Stimulated activated CD8-positive, alpha-beta memory T cell treated with anti-CD3 and anti-CD28 coated beads, Interleukin-7, amount 100 ng/mL, for 24 hours (primary cell): ENCODE results near the gene GABPB1.

Experiments
- DNase-seq: peaks from one replicate; pipeline ENCODE4 v3.0.0-alpha.2; 2020; ENCODE audit warnings: low read depth

Gene GABPB1

DNA sequence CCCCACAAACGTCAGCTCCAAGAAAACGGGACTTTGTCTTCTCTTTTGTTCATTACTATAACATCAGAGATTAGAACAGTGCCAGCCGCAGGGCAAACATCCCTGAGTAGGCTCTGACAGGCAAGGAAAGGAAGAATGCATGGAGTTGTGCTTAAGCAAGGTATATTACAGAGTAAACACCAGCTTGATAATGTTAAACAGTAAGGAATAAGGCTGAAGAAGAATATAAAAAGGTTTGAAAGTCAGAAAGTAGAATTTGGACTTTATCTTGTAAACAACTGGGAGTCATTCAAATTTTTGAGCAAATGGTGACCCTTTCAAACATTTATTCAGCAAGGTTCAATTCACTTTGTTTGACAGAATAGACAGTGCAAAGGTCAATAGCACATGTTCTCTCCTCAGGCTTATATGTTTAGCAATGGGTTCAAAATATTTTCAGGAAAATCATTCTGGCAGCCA lies 11.0 kb downstream of the GABPB1 start:
- no peak for DNase-seq

DNA sequence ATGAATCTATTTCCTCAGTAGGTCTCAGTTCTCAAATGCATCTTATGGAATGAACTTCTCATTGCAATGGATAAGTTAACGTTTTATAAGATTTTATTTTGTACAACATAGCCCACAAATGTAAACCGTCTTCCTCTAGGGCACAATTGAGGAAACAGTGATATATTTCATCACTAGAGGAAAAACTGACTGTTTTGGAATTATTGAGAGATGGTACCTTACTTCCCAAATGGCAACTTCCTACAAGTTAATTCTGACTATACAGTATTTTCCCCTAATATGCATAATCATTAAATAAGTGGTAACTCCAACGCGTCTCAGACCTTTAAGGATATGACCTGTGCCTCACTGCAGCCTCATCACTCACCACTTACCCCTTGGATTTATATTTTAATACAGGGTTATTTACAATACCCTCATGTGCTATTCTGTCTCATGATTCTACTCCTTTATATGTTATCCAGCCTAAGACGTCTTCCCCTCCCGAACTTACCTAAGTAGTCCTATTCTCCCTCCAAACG lies 13.3 kb downstream of the GABPB1 start:
- no peak for DNase-seq

DNA sequence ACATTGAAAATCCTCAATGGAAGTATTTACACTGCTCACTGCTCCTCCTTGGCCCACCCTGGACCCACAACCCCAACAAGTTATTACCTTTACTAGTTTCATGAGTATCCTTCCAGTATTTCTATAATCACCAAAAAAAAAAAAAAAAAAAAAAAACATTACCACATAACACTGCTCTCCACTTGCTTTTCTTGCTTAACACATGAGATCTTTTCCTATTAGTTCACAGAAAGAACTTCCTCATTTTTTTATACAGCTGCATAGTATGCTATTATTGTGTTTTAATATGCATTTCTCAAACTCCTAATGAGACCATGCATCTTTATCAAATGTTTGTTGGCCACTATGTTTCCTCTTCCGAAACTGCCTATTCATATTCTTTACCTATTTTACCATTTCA lies 14.6 kb downstream of the GABPB1 start:
- no peak for DNase-seq

DNA sequence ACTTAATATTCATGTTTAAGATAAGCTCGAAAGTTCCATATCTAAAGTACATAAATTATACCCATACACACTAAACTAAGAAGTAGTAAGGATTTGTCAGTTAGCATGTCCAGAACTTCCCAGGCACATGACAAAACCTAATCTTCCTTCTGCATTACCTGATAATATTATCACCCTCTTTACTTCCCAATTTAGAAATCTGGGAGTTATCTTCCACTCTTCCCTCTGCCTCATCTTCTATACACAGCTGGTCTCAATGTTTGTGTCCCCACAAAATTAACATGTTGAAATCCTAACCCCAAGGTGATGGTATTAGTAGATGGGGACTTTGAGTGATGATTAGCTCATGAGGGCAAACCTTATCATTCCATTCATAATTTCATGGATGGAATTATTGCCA lies 15.3 kb downstream of the GABPB1 start:
- no peak for DNase-seq

DNA sequence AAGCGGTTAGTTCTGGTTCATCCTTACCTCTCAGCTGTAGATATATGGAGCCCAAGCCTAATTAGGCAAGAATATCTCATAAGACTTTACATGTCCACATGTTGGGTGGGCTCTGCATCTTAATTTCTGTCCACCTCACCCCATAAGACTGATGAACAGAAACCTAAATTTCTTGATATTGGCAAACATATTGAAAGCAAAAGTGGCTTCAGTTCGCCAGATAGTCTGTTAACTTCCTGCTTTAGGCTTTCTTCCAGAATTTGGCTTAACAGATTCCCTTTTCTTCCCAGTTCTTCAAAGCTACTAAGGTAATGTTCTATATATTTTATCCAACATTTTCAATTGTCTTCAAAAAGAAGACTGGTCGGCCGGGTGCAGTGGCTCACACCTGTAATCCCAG lies 19.7 kb downstream of the GABPB1 start:
- DNase-seq, result no peak

DNA sequence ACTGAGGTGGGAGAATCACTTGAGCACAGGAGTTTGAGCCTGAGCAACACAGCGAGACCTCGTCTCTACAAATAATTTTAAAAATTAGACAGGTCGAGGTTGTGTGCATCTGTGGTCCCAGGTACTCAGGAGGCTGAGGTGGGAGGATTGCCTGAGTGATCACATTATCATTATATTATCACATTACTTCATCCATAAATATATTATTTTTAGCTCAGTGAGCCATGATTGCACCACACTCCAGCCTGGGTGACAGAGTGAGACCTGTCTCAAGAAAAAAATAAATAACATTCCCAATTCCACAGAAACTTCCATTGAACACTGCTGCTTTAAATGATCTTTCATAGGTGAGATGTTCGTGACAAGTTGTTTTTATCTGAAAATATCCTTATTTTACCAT lies 21.8 kb downstream of the GABPB1 start:
- no peak for DNase-seq

DNA sequence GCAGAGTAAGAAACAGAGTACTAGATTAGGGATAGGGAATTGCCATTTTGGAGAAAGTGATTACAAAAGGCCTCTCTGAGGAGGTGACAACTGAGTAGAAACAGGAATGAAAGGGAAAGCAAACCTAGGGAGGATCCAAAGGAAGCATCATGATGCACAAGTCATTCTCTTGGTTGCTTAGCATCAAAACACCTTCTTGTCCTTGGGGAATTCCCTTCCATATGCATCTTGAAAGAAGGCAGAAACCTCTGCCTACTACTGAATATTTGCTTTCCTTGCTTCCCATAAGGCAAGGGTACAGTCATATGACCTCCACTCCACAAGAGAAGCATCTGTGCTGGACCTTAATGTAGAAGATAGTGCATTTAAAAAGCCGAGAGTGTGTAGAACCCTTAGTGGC lies 24.1 kb downstream of the GABPB1 start:
- DNase-seq, result no peak

DNA sequence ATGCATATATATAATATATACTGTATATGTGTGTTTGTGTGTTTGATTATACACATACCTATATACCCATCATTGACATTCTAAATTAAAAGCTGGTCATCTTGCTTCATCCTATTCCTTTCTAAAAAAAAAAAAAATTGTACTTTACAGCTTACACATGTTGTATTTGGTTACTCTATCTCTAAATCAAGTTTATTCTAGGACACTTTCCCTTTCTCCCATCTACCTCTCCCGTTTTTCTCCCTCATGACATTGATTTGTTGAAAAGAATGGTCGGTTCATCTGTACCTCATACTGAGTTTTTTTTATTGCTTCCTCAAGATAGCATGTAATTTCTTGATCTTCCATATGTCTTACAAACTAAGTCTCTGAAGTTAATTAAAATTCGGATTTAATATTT lies 26.9 kb downstream of the GABPB1 start:
- no peak for DNase-seq

DNA sequence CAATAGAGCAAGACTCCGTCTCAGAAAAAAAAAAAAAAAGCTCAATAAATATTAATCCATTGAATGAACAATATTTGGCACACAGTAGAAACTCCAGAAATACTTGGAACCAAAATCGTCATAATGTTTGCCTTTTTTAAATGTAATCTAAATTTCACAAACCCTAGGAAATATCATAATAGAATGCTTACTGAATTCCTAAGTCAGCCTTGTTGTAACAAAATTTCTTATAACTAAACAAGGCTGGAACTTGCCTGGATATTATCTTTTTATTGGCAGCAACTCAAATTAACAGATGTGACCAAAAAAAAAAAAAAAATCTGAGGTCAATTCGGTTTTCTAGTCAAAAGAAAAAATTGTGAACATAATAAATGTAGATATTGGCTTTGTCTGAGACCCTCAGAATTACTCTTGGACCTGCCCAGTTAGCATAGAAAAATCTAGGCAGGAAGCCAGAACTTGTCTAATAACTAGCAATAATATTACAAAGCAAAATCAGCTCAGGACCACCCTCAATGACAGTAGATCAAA lies 33.3 kb downstream of the GABPB1 start:
- DNase-seq, result no peak

DNA sequence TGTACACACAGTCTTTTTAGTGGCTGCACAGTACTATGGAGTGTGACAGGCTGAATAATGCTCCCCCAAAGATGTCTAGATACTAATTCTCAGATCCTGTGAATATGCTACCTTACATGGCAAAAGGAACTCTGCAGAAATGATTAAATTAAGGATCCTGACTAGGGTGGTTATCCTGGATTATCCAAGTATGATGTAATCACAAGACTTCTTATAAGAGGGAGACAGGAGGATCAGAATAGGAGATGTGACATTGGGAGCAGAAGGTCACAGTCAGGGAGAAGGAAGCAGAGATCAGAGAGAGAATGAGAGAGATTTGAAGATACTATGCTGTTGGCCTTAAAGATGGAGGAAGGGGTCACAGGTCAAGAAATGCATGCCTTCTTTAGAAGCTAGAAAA lies 34.5 kb downstream of the GABPB1 start:
- DNase-seq, result no peak

DNA sequence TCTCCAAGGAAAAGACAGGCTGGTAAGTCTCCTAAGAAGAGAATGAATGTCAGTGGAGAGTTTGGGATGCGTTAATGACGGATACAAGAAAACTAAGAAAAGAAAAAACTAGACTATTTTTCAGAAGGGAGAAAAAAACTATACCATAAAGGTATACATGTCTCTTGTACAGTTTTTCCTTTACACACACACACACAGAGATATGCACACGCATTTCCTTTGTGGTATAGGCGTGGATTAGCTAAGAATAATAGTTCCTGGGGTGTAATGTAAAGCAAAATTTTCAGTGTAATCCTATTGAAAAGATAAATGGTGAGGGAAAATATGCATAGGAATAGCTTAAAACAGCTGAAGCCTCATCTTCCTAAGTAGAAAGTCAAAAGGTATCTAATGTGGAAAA lies 36.3 kb downstream of the GABPB1 start:
- DNase-seq, result no peak

DNA sequence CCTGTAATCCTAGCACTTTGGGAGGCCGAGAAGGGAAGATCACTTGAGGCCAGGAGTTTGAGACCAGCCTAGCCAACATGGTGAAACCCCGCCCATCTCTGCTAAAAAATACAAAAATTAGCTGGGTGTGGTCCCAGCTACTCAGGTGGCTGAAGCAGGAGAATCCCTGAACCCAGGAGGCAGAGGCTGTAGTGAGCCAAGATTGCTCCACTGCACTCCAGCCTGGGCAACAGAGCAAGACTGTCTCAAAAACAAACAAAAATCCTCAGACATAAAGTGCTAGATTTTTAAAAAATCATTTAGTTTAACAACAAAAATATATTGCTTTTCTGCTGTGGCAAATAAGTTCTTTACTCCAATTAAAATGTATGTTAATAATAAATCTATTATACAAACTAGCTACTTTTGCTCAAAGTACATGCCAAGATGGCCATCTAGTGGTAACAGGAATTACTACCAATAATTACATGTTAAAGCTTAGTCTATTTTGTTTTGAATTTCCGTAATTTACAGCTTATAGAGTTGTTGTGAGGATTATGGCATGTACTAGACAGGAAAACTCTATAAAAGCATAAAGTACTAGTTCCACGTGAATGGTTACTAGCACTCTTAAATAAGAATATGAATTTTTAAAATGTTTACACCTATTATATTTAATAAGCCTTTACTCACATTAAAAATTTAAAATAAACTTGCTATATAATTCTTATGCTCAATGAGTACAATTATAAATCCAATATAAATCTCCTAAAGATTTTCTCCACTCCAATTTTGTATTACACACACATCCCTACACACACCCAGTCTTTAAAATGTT lies 39.0 kb downstream of the GABPB1 start:
- DNase-seq, result no peak

DNA sequence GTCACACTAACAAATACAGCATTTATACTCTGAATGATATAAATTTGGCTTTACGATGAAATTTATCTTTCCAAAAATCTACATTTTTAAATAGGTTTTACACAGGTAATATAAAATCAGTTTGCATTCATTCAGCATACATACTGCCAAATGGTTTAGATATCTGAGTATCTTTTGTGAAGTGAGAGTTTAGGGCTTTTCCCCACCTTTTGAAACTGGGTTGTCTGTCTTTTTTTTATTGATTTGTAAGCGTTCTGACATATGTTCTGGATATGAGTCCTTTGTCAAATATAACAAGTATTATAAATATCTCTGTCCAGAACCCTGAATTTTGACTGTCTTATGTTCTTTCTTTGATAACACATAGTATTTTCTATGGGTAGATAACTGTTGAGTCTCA lies 42.4 kb downstream of the GABPB1 start:
- no peak for DNase-seq

DNA sequence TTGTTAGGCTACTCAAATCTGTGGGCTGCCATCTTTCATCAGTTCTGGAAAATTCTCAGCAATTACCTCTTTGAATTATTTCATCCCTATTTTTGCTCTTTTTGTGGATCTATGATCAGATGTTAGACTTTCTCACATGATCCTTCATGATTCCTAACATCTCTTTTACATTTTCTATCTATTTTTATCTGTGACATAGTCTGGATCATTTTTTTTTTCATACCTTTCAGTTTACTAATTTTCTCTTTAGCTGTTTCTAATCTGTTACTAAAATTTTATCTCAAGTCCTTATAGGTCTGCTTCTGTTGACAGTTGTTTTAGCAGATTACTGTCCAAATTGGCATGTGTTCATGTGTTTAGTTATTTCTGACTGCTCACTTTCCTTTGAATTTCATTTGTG lies 47.2 kb downstream of the GABPB1 start:
- no peak for DNase-seq

DNA sequence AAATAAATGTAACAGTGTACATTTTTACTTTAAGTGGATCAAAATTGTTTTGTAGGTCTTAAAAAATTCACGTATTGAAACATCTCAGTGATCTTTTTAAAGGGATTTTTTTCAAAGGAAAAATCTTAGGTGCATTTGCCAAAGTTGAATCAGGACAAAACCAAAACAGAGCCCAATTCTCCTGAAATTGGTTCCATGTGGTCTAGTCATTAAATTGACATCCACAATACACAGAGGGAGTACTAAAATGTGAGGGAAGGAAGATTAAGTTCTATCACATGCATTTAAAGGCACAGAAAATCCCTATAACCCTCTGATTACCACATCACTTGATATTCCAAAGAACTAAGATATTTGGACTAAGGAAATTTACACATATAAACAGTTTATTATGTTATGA lies 50.2 kb downstream of the GABPB1 start:
- no peak for DNase-seq

DNA sequence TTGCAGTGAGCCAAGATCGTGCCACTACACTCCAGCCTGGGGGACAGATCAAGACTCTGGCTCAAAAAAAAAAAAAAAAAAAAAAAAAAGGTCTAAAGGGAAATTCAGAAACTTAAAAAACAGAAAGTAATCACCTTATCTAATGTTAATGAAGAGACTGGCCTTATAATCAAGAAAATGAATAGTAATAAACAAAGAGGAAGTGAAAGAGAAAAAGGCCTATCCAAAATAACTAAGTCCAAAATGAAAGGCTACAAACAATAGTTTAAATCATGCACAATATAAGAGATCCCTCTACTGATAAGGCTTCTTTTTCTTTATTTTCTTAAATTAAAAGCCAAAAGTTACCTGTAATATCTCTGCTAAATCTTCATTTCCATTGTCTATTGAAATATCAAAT lies 52.4 kb downstream of the GABPB1 start:
- no peak for DNase-seq

DNA sequence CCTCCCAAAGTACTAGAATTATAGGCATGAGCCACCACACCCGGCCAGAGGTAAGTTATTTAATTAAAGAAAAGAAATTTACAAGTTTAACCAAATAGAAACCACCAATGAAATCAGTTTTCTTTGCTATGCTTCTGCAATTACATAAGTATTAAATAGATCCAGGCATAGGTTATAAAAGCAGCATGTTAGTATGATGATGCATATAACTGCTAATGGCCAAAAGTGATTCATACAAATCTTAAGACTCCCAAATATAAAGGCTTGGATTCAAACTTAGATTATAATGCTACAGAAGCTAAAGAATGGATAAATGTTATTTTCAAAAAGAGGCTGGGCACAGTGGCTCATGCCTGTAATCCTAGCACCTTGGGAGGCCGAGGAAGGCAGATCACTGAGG lies 56.7 kb downstream of the GABPB1 start:
- DNase-seq, result no peak

DNA sequence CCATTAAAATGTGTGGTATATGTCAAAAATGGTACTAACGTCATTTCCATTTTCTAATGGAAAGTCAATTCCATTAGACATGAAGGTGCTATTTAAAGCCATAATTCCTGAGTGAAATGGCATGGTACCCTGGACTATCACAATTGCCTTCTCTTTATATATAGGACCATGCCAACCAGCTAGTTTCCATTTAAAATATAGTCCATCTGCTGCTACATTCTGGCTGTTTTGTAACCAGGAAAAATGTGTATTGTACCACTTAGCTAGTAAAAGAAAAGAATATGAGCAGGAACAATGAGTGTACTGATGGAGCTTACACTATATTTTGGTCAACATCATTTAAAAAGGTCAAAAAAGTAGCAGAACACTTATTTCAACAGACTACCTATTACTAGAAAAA lies 59.0 kb downstream of the GABPB1 start:
- no peak for DNase-seq

DNA sequence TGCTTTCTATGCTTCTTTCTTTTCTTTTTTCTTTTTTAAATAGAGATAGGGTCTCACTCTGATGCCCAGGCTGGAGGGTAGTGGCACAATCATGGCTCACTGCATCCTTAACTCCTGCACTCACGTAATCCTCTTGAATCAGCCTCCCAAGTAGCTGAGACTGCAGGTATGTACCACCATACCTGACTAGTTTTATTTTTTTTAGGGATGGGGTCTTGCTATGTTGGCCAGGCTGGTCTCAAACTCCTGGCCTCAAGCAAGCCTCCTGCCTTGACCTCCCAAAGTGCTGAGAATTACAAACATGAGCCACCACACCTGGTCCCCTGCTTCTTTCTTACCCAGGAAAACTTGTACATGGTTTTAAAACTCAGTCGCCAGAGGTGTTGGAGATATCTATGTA lies 65.2 kb downstream of the GABPB1 start:
- DNase-seq, result no peak

DNA sequence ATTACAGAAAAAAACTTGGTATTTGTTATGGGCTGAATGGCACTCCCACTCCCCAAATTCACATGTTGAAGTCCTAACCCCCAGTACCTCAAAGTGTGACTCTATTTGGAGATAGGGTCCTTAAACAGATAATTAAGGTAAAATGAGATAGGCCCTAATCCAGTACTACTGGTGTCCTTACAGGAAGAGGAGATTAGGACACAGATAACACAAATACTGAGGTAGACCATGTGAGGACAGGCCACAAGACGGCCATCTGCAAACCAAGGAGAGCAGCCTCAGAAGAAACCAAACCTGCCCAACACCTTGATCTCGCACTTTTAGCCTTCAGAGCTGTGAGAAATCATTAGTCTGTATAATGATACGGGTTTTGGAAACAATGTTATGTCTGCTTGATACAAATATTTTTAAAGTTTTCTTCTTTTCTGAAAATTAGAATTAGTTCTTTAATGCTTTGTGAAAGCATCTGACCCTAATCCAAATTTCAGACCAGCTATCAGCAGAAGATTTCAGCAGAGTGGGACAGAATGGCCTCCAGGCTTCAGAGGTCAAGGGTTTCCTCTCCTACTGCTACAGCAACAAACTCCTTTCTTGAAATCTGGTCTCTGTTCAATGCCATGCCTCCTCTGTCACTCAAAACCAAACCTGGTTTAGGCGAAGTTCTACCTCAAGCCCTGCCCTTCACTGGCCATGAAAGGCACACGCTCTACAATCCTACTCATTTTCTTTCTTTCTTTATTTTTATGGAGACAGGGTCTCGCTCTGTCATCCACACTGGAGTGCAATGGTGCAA lies 67.5 kb downstream of the GABPB1 start:
- no peak for DNase-seq

DNA sequence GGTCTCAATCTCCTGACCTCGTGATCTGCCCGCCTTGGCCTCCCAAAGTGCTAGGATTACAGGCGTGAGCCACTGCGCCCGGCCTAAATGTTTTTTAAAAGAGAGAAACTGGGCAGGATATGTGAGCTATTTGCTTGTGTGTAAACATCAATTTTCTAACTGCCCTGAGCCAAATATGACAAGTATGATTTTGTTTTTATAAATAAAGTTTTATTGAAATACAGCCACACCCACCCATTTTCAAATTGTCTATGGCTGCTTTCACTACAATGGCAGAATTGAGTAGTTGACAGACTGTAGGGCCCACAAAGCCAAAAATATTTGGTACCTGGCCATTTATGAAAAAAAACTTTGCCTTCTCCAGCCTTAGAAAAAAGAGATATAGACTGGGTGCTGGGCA lies 73.6 kb downstream of the GABPB1 start:
- DNase-seq, result no peak

DNA sequence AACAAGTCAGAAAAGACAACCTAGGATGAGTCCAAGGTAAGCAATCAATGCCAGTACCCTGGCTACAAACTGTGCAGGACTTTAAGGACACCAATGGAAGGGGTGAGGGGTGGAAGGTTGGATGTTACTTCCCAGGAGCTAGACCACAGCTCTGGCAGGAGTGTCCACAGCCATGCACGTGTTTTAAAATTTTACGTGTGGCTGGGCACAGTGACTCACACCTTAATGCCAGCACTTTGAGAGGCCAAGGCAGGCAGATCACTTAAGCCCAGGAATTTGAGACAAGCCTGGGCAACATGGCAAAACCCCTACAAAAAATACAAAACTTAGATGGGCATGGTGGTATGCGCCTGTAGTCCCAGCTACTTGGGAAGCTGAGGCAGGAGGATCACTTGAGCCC lies 74.7 kb downstream of the GABPB1 start:
- no peak for DNase-seq

DNA sequence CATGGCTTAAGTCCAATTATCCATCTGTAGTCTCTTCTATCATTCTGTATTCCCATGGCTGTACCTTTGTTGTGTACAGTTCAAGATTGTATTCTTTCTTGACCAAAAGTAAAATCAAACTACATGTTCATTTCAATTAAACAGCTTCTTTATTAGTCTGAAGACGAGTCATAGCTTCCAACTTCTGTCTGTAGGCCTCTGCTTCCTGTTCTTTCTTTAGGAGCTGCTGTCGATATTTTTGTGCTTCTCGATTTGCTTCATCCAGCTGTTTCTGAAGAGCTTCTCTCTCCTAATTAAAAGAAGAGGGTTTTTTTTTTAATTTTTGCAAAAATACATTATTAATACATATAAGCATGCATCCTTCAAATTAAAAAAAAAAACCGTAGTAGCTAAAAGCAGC lies 76.5 kb downstream of the GABPB1 start:
- no peak for DNase-seq
